ENCODE data around the gene FBLIM1.
"Not testable (repeated sequence)": the region's sequence is repeated elsewhere in the genome, so short reads cannot be mapped to it uniquely, and the experiment has no call there.

FBLIM1 gene

GRCh38 chr1:15825800-15826199, 67.2 kb downstream of the FBLIM1 start:
- DNase-seq: no peak

- no peak for DNase-seq
Measured at GRCh38 chr1:15826810-15827507, 68.4 kb downstream of the FBLIM1 start.

- DNase-seq: not testable (repeated sequence)
Measured at GRCh38 chr1:15827567-15827966, 69.0 kb downstream of the FBLIM1 start.

- DNase-seq: not testable (repeated sequence)
Measured at GRCh38 chr1:15828931-15829330, 70.3 kb downstream of the FBLIM1 start.

- no peak for DNase-seq
Measured at GRCh38 chr1:15830258-15830657, 71.7 kb downstream of the FBLIM1 start.

GRCh38 chr1:15833069-15833679, 74.6 kb downstream of the FBLIM1 start:
- DNase-seq: no peak

- no peak for DNase-seq
Measured at GRCh38 chr1:15833842-15834405, 75.3 kb downstream of the FBLIM1 start.

GRCh38 chr1:15834406-15835204, 76.0 kb downstream of the FBLIM1 start:
- peak; percentile 80 for DNase-seq

GRCh38 chr1:15835205-15835740, 76.7 kb downstream of the FBLIM1 start:
- DNase-seq: no peak

- DNase-seq: peak; percentile 88
Measured at GRCh38 chr1:15835741-15836510, 77.3 kb downstream of the FBLIM1 start.
